Activated CD4-positive, alpha-beta T cell treated with anti-CD3 and anti-CD28 coated beads, Interleukin-10, Interleukin-2, amounts not matched to agents 100 ng/mL and 50 ng/mL, durations not matched to agents 16 hours and 8 hours (primary cell): ENCODE data around the gene GDAP2.
A peak's percentile ranks its signal among the peaks of the same experiment; 100 is the strongest.
"Not testable (repeated sequence)": the region's sequence is repeated elsewhere in the genome, so short reads cannot be mapped to it uniquely, and the experiment has no call there.

Source experiments
- DNase-seq: peaks from one replicate; pipeline ENCODE4 v3.0.0-alpha.2; 2020

Gene GDAP2, protein sequence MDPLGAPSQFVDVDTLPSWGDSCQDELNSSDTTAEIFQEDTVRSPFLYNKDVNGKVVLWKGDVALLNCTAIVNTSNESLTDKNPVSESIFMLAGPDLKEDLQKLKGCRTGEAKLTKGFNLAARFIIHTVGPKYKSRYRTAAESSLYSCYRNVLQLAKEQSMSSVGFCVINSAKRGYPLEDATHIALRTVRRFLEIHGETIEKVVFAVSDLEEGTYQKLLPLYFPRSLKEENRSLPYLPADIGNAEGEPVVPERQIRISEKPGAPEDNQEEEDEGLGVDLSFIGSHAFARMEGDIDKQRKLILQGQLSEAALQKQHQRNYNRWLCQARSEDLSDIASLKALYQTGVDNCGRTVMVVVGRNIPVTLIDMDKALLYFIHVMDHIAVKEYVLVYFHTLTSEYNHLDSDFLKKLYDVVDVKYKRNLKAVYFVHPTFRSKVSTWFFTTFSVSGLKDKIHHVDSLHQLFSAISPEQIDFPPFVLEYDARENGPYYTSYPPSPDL

DNA sequence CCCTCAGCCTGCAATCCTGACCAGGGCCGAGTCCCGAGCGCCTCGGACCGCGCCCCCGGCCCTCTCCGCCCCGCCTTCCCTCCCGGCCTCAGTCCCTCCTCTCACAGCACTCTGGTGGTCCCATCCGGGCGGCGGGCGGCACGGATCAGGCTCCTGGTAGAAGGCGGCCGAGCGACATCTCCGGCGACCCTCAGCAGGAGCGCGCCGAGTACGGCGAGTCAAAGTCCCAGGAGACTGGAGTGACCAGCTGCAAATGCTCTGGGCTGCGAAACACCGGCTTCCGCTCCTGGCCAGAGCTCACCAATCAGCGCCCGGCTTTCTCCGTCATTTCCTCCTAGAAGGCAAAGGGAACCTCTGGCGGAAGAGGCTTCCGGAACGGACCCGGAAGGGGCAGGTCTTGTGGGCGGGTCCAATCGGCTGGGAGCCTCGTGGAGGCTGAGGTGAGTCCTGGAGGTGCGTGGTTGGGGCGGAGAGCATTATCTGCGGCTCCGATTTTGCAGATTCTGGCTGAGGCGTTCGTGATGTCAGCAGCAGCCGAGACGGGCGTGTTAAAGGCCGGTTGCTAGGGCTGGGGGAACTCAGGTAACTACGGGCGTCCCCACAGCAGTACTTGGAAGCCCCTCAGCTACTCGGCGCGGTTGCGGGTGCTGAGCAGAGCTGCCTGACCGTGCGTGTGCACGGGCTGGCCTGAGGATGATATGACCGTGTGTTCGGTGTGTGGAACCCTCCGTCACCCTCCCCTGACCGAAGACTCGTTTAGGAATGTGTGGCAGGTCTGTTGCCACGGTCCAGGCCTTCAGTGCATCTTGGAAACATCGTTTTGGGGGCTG, at the start of gene GDAP2, which contains the start of gene WDR3:
Gene GDAP2, minus strand, starts transcription at position 279 of the 830 bp plus-strand sequence. CDS start 9,264 bp downstream, outside the sequence.
Gene WDR3, plus strand, starts transcription at position 397 of the 830 bp plus-strand sequence. CDS start 3,581 bp downstream, outside the sequence.
- peak; percentile 98 for DNase-seq

DNA sequence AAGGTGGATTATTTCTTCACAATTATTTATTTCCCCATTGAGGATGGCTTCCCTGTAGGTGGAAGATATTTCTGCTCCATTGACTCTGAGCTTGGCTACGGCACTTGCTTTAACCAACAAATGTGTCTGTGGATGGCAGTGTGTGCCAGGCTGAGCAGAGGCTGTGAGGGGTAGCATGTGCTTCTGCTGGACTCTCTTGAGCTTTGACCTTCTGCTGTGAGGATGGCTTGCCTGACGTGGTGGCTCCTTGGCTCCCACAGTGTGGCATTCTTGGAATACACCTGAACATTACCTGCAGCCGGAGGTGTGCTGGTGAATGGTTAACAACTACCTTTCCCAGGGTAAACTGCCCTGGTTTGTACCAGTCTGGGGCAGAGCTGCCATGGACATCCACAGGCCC, 47.0 kb upstream of the GDAP2 start:
- DNase-seq: no peak

- no peak for DNase-seq
Observed at GRCh38 chr1:117971777-117972176, 42.4 kb upstream of the GDAP2 start.

GRCh38 chr1:117970252-117970651, 40.8 kb upstream of the GDAP2 start:
- DNase-seq: no peak

GRCh38 chr1:117967881-117968280, 38.5 kb upstream of the GDAP2 start:
- DNase-seq: no peak

DNA sequence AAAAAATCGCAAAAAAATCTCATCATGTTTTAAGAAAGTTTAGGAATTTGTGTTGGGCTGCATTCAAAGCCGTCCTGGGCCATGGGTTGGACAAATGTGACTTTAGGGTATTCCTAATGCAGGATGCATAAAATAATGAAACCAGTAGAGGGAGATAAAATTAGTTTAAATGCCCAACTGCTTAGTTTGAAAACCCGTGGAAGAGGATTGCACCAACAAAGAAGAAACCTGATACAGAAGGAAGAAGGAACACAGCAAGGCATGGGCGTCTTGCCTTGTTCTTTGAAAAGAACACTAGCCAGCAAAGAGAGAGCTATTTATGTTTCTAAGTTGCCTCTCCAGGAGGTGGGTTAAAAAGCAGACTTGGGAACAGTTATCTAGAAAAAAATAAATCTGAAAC, 38.1 kb upstream of the GDAP2 start:
- DNase-seq: no peak

DNA sequence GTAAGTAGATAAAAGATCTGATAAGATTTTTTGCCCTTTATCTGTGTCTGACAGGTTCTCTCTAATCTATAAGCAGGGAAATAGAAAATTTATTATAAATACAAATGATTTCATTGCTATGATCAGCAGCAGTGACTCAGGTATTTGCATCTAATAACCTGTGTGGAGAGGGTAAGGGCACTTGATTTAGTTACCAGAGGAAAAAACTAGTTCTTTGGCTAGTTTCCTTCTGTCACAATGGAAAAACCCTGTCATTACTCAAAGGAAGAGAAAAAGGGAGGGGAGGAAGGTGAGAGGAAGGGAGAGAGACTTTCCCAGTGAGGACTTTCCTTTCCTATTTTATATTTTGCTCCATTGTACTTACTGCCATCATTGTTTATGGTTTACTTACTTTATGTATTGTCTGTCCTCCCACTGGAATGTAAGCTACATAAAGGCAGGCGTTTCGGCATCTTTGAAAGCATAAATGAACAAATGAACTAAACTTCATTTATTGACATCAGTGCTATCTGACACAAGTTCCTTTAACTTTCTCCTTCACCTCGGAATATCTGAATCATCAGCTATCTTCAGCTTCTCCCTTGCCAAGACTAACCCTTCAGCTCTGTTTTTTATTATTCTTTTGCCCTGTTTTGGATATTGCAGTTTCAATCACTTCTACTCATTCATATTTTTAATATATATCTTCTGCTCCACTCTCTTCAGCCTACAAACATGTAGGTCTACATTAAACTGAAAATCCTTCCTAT, 35.0 kb upstream of the GDAP2 start:
- DNase-seq: no peak

DNA sequence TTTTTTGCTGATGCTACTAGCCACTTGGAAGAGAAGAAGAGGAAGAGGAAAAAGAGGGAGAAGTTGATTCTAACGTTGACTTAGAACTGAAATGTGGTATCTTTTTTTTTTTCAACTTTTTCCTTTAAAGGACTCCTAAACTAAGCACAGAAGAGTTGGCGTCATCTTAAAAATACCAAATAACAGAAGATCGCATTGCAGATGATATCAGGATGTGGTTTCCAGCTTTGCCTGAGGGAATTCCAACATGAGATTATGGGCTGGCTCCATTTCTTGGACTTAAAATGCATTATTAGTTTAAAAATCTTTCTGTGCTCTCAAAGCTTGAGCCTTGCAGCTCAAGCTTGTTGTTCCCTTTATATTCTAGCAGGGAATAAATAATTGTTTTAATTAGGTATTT, 29.9 kb upstream of the GDAP2 start:
- DNase-seq: no peak

DNA sequence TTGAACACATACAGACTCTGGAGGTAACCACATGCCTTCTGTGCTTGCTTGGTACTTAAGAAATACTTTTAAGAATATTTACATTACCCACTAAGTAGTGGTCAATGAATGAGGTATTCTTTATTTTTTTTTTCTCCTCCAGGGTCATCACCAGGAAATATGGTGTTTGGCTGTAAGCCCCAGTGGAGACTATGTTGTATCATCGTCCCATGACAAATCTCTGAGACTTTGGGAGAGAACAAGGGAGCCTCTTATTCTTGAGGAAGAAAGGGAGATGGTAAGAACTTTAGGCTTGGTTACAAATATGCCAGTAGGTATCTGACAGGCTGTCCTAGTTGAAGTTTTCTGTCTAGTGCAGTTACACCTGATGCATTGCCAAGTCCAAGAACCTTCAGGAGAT, 23.0 kb upstream of the GDAP2 start:
- no peak for DNase-seq

GRCh38 chr1:117942293-117942692, 12.9 kb upstream of the GDAP2 start:
- no peak for DNase-seq

GRCh38 chr1:117933769-117934168, 4.3 kb upstream of the GDAP2 start:
- peak; percentile 9 for DNase-seq

- DNase-seq: no peak
Observed at GRCh38 chr1:117932576-117932975, 3.2 kb upstream of the GDAP2 start.

- DNase-seq: peak; percentile 9
Observed at GRCh38 chr1:117930484-117930883, 1.1 kb upstream of the GDAP2 start.

DNA sequence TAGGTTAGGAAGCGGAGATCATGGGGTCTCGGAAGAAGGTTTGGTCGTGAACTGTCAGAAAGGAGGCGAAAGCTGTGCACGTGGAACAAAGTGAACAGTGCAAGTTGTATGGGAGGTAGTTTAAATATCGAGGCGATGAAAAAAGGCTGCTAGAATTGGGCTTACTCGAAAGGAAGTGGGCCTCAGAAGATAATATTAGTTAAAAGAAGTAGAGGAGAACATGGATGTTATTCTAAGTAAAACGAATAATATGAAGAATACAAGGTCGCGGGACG, 689 bp upstream of the GDAP2 start:
- DNase-seq: no peak

DNA sequence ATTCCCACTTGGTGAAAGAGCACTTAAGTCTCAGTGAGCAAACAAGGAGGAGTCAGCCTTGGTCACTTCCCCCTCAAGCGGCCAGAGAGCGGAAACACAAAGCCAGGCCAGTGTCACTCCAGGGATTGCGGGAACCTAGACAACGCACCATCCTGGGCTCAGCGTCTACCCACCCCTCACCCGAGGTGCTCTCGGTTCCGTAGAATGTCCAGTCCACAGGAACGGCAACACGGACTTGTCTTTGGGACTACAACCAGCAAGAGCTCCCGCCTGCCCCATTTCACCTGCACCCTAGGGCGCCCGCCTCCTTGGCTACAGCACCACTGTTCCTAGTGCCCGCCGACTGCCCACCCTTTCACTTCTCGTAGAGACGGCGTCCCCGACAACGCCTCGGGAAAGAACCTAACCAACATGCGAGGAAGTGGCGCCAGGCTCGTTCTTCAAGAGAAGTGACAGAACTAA, 509 bp downstream of the GDAP2 start:
- DNase-seq: peak; percentile 31

DNA sequence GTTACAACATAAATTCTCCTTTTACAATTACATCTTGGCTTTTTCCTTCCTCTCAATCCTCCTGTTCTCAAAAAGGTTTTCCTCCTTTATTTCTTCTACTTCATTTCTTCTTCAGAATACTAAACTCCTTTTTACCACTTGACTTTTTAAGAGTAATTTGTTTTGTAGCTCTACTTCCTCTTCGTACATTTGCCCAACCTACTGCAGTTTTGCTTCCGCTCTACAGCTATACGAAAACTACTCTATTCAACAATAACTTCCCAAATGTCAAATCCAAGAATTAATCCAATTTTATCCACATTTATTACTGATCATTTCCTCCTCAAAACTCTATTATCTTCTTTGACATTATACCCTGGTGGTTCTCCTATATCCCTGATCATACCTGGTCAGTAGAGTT, 3.4 kb downstream of the GDAP2 start:
- no peak for DNase-seq

- not testable (repeated sequence) for DNase-seq
Observed at GRCh38 chr1:117922717-117923116, 6.7 kb downstream of the GDAP2 start.

GRCh38 chr1:117921991-117922390, 7.4 kb downstream of the GDAP2 start:
- no peak for DNase-seq

DNA sequence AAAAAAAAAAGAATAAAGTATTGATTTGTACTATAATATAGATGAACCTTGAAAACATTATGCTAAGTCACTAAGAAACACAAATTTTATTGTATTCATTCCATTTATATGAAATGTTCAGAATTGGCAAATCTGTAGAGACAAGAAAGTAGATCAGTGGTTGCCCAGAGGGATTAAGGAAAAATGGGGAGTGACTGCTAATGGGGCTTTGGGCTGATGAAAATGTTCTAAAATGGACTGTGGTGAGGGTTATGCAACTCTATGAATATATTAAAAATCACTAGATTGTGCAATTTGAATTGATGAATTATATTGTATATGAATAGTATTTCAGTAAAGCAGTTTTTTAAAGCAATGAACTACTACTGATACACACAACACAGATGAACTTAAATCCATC, 10.0 kb downstream of the GDAP2 start:
- DNase-seq: no peak

DNA sequence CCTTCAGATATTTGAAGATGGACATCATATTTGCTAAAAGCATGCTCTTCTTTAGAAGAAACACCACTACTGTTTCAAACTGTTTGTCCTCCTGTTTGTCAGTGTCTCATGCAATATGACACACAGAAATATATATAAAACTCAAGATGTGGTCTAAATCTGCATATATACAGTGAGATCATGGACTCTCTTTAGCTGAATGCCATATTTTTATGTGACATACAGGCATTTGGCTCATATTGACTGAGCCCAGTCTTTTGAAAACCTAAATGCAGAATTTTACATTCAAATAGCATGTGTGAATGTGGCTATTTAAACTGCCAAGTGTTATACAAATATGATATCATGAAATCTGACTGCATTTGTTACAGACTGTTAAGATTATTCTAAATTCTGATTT, 18.4 kb downstream of the GDAP2 start:
- no peak for DNase-seq

- DNase-seq: no peak
Observed at GRCh38 chr1:117905019-117905418, 24.4 kb downstream of the GDAP2 start.

DNA sequence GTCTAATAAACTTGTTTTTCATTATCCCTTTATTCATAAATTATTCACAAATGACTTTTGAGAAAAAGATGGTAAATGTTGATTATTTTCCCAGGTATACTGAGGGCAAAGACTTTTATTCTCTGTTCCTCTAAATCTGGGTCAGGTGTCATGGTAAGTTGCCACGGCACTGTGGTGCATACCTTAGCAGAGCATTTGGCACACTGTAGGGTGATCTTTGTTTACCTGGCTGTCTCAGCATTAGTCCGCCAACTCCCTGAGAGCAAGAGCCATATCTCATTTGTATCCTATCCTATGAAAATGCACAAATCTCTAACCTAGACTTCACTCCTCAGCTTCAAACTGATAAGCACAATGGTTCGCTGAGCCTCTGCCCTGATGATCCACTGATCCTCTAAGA, 24.9 kb downstream of the GDAP2 start:
- no peak for DNase-seq

DNA sequence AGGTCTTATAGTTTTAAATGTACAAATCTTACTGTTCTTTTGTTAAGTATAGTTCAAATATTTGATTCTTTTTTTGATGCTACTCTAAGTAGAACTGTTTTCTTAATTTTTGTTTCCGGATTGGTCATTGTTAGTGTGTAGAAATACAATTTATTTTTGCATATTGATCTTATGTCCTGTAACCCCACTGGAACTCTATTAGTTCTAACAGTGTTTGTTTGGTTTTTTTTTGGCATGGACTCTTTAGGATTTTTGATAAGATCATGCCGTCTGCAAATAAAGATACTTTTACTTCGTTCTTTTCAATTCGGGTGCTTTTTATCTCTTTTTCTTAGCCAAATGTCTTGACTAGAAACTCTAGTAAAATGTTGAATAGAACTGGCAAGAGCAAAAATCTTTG, 26.5 kb downstream of the GDAP2 start:
- no peak for DNase-seq
